NCI-H1694 (cell line): ENCODE data around the gene NBEAL1.
A peak's percentile ranks its signal among the peaks of the same experiment; 100 is the strongest.
"Not testable (repeated sequence)": the region's sequence is repeated elsewhere in the genome, so short reads cannot be mapped to it uniquely, and the experiment has no call there.

Source experiments
- DNase-seq: peaks from one replicate; lab custom pipeline; 2025; lab: John Stamatoyannopoulos, UW

Gene NBEAL1

DNA sequence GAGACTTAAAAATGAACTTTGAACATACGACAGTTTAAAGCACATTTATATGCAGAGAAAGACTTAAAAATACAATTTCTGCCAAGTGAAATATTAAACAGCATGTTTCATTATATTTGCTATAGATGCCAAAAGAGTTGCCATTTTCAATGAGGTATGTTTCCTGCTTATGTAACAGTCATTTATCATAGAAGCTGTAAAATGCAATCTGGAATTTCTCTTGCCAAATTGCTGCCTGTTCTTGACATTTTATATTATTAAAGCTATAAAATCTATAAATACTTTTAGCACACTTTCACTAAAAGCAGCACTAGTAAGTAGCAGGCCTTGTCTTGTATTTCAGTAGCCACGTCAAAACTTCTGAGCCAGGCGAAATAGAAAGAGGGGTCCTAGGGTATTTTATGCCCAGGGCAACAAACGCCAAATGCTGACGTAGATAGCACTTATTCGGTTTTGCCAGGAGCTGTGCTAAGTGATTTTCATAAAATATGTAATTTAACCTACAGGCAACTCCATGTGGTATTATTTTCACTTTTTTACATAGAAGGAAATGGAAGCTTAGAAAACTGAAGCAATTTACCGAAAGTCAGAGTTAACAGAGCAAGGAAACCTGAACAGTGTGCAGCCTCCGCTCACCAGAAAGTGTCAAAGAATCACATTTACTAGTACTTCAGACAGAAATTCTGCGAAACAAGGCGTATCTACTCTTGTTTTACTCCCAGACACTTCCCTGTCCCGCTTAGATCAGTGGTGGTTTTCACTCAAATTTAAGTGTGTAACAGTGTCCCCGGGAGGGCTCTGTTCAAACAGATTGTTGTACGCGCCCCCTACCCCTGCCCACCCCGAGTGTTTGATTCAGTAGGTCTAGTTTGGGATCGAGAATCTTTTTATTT lies 222.9 kb downstream of the NBEAL1 start:
- no peak for DNase-seq

DNA sequence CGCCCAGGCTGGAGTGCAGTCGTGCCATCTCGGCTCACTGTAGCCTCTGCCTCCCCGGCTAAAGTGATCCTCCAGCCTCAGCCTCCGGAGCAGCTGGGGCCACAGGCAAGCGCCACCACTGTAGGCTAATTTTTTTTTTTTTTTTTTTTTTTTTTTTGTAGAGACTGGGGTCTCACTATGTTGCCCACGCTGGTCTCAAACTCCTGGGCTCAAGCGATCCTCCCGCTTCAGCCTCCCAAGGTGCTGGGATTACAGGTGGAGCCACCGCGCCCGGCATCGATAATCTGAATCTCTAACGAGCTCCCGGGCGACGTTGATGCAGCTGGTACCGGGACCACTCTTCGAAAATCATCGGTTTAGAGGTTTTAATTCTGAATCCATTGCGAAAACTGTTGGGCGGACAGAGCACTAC lies 223.6 kb downstream of the NBEAL1 start:
- no peak for DNase-seq

GRCh38 chr2:203238704-203239526 lies 224.2 kb downstream of the NBEAL1 start, which contains the start of gene CYP20A1:
TSS of gene CYP20A1 (plus strand) at chr2:203239018. CDS start at chr2:203239063, 45 bp downstream.
- DNase-seq, result peak; percentile 89

- no peak for DNase-seq
These were observed 225.8 kb downstream of the NBEAL1 start for GRCh38 chr2:203240491-203240890.

DNA sequence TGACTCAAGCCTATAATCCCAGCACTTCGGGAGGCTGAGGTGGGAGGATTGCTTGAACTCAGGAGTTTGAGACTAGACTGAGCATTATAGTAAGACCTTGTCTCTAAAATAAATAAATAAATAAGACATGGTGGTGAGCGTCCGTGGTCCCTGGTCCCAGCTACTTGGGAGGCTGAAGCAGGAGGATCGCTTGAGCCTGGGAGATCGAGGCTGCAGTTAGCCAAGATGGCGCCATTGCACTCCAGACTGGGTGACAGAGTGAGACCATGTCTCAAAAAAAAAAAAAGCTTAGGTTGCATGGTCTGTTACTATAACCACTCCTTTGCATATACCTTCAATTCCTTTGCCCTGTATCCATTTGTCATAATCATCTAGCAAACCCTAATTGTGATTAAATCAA lies 227.8 kb downstream of the NBEAL1 start:
- DNase-seq, result no peak

DNA sequence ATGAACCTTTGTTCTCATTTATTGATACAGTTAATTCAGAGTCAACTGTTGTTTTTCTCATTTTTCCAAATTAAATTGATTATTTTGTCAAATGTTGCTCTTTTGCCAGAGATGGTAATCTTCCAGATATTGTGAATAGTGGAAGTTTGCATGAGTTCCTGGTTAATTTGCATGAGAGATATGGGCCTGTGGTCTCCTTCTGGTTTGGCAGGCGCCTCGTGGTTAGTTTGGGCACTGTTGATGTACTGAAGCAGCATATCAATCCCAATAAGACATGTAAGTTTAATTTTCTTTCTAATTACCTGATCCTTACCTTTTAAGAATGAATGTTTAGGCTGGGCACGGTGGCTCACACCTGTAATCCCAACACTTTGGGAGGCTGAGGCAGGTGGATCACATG lies 232.0 kb downstream of the NBEAL1 start:
- no peak for DNase-seq

DNA sequence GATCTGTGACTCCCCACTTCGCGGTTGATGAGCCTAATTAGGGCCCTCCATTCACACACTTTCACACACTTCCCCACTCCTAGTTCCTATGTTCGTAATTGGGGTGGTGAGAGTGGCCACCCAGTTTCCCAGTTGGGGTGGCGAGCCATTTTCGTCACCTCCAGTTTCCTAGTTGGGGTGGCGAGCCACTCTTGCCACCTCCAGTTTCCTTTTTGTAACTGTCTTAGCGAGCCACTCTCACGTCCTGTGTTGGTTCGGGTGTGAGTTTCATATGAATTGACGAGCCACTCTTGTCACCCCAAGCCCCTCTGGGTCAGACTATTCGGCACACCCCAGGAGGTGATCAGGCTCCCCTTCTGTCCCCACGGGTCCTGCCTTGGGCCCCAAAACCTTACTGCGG lies 238.1 kb downstream of the NBEAL1 start:
- DNase-seq, result no peak

DNA sequence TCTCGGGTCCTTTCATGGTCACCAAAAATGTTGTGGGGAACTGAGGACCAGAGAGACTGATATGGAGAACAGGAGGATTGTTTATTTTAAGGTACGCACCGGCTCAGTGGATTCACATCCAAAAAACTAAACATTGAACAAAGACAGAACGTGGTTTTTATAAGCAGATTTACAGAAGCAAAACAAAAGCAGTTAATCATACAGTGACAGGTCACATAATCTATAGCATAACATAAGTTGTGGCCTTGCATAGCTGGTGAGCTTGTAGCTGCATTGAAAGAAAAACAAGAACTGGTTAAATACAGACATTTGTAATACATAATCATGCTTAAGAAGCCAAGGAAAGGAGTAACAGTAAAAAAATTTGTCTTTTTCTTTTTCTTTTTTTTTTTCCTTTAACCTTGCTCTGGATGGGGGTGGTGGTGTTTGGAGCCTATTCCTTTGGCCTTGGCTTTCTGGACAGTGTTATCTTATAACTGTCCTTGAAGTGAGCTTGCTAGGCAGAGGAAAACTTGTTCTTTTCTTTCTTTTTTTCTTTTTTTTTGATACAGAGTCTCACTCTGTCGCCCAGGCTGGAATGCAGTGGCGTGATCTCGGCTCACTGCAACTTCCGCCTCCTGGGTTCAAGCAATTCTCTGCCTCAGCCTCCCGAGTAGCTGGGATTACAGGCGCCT lies 238.9 kb downstream of the NBEAL1 start:
- DNase-seq, result not testable (repeated sequence)

DNA sequence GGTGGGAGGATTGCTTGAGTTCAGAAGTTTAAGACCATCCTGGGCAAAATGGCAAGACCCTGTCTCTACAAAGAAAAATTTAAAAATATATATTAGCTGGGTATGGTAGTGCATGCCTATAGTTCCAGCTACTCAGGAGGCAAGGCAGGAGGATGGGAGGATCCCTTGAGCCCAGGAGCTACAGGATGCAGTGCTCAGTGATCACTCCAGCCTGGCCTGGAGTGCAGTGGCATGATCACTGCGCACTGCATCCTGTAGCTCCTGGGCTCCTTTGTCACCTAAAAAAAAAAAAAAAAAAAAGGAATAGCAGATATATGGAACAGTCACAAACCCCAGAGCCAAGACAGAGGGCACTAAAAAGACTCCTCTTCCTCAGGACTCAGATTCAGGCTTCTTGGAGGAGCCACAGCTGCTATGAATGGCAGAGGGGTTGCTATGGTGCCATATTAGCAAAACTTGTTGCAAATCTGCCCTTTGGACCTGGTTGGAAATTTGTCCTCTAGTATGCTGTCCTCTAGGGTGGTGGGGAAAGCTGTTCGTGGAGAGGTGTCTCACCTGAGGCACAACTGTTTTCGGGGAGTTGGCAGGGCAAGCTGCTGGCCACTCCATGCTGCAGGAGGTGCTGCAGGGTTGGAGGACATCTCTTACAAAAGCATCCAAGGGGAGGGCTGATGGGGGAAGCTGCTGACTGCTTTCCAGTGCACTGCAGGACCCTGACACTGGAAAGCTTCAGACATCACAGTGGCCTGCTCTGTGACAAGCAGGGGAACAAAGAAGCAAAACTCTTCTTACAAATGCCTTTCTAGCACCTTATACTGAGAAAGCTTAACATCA lies 246.9 kb downstream of the NBEAL1 start:
- no peak for DNase-seq
